ENCODE measurements around the gene SNAI3. TPM values are rescaled to one million over a fixed set of nuclear protein-coding genes. Genes with fewer than 3 reads are reported as not detected.

Gene SNAI3
- total and polyA plus RNA-seq, 7 experiments from 2014 or later, result 2.7 to 13.5 (median 6.5) TPM

DNA sequence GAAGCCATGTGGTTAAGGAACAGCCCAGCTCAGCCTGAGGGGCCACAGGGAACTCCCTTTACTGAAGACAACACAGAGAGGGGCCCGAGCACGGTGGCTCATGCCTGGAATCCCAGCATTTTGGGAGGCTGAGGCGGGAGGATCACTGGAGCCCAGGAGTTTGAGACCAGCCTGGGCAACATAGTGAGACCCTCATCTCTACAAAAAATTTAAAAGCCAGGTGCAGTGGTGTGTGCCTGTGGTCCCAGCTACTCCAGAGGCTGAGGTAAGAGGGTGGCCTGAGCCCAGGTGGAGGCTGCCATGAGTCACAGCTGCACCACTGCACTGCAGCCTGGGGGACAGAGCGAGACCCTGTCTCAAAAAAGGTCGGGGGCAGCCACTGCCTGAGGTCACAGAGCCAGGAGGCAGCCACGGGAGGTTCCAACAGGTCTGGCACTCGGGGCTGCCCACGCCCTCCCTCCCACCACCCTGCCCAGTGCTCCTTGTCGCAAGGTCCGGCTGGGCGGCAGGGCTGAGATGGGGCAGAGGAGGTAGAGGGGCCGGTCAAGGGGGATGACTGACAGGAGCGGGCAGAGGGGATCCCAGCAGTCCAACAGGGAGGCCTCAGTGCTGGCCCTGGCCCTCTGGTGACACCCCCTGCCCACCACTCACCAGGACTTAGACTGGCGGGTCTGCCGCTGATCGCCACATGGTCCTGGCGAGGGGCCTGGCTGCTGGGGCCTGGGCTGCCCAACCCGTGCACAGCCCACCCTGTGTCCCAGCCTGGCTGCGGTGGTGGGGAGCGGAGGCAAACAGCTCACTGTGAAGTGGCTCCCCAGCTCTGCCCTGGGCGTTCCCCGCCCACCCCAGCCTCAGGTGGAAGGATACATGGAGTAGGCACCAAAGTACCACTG, 38.9 kb downstream of the SNAI3 start:
- ATAC-seq, result no peak
- no peak for DNase-seq
- H3K4me1 Mint-ChIP-seq, result peaks cover 7 to 29% (median 19%) of the 10 kb centered on the region in 7 donors
- H3K36me3 Mint-ChIP-seq, result peaks cover 0 to 9% (median 0%) of the 10 kb centered on the region in 5 donors
- Histone ChIP-seq H3K27ac (ENCODE audit: low read depth, low read length) (no peak overlapping the region), H3K4me3 (ENCODE audit: low read length) (no peak overlapping the region), H3K9me3 (ENCODE audit: control insufficient read depth in 2 of 3, low read length in 3 of 3) (no peaks in the 10 kb centered on the region), H3K4me1 (ENCODE audit: control insufficient read depth in 2 of 2, insufficient read depth in 2 of 2, low read length in 2 of 2) (peaks cover 20 to 28% of the 10 kb centered on the region in 2 donors), H3K36me3 (ENCODE audit: control insufficient read depth in 2 of 3, insufficient read depth in 3 of 3, low read length in 3 of 3) (peaks cover 0 to 54% (median 0%) of the 10 kb centered on the region in 3 experiments), H3K27me3 (ENCODE audit: control insufficient read depth in 2 of 2, insufficient read depth in 2 of 2, low read length in 2 of 2) (no peaks in the 10 kb centered on the region)
- intact Hi-C loops (cut with micrococcal nuclease), result no loop called here
- POLR2A ChIA-PET, result interaction anchor here (0.5 to 3.7 kb wide), 3 partner anchors 8 to 33 kb away, joined by 5 to 11 read pairs (median 6); partner anchors contain the start of gene IL17C
- CTCF ChIA-PET, result interaction anchor here (0.6 kb wide), 1 partner anchor 1225 kb away, joined by 3 read pairs; no protein-coding TSS in a partner anchor
- no peak overlapping the region for H3K27ac Mint-ChIP-seq
- H3K9me3 Mint-ChIP-seq, result no peaks in the 10 kb centered on the region
- H3K4me3 Mint-ChIP-seq, result peak overlapping the region in 1 of 10 donors; percentile 47
- H3K27me3 Mint-ChIP-seq, result no peaks in the 10 kb centered on the region

DNA sequence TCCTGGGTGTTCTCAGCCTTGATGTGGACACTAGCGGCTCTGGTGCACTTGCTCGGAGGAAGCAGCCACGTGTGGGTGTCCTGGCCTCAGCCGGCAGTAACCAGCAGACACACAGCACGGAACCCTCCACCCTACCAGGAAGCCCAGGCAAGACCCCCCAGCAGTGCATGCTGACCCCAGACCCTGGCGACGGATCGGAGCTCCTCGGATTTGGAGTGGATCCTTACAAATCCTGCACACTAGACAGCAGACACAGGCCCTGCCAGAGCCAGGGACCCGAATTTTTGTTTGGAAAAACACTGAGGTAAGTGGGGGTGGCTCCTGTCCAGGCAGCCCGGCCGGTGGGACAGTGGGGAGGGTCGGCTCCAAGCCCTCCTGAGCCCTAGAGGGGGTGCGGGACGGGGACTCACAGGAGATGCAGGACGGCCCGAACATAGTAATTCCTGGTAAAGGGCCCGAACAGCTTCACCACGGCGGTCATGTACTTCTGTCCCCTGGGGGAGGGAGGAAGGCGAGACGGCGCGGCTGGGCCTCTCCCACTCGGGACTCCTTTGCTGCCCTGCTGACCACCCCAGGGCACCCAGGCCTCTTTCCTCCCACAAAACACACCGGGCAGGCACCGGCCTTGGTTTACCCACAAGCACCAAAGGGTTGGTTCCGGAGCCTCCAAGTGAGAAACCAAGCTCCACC, 39.8 kb downstream of the SNAI3 start:
- ATAC-seq, result no peak
- H3K36me3 ChIP-seq (ENCODE audit: control insufficient read depth in 2 of 3, insufficient read depth in 3 of 3, low read length in 3 of 3), result peaks cover 0 to 57% (median 0%) of the 10 kb centered on the region in 3 experiments
- no peaks in the 10 kb centered on the region for H3K27me3 ChIP-seq (ENCODE audit: control insufficient read depth in 2 of 2, insufficient read depth in 2 of 2, low read length in 2 of 2)
- CTCF ChIA-PET, result interaction anchor here (0.6 kb wide), 1 partner anchor 1226 kb away, joined by 3 read pairs; no protein-coding TSS in a partner anchor
- no peaks in the 10 kb centered on the region for H3K9me3 Mint-ChIP-seq
- H3K4me1 ChIP-seq (ENCODE audit: control insufficient read depth in 2 of 2, insufficient read depth in 2 of 2, low read length in 2 of 2), result peaks cover 14 to 21% of the 10 kb centered on the region in 2 donors
- H3K27ac ChIP-seq (ENCODE audit: low read depth, low read length), result no peak overlapping the region
- H3K4me3 ChIP-seq (ENCODE audit: low read length), result no peak overlapping the region
- H3K4me1 Mint-ChIP-seq, result peaks cover 10 to 28% (median 18%) of the 10 kb centered on the region in 7 donors
- no peak for DNase-seq
- intact Hi-C loops (cut with micrococcal nuclease), result no loop called here
- no peak overlapping the region for H3K4me3 Mint-ChIP-seq
- H3K9me3 ChIP-seq (ENCODE audit: control insufficient read depth in 2 of 3, low read length in 3 of 3), result no peaks in the 10 kb centered on the region
- no peak overlapping the region for H3K27ac Mint-ChIP-seq
- POLR2A ChIA-PET, result interaction anchor here (1.7 kb wide), 1 partner anchor 10 kb away, joined by 5 read pairs; no protein-coding TSS in a partner anchor
- H3K36me3 Mint-ChIP-seq, result peaks cover 0 to 11% (median 0%) of the 10 kb centered on the region in 5 donors
- H3K27me3 Mint-ChIP-seq, result no peaks in the 10 kb centered on the region

- no peak overlapping the region for H3K27ac ChIP-seq (ENCODE audit: low read depth, low read length)
- no peaks in the 10 kb centered on the region for H3K9me3 ChIP-seq (ENCODE audit: control insufficient read depth in 2 of 3, low read length in 3 of 3)
- no peaks in the 10 kb centered on the region for H3K27me3 ChIP-seq (ENCODE audit: control insufficient read depth in 2 of 2, insufficient read depth in 2 of 2, low read length in 2 of 2)
- H3K4me3 ChIP-seq (ENCODE audit: low read length), result no peak overlapping the region
- ATAC-seq (no peak), DNase-seq (no peak)
- Mint-ChIP-seq H3K9me3 (no peaks in the 10 kb centered on the region), H3K4me1 (peaks cover 10 to 25% (median 15%) of the 10 kb centered on the region in 7 donors), H3K4me3 (no peak overlapping the region), H3K27ac (no peak overlapping the region), H3K27me3 (peaks cover 0 to 4% (median 0%) of the 10 kb centered on the region in 5 donors), H3K36me3 (peaks cover 0 to 11% (median 0%) of the 10 kb centered on the region in 5 donors)
- H3K4me1 ChIP-seq (ENCODE audit: control insufficient read depth in 2 of 2, insufficient read depth in 2 of 2, low read length in 2 of 2), result peaks cover 9 to 17% of the 10 kb centered on the region in 2 donors
- peaks cover 0 to 57% (median 0%) of the 10 kb centered on the region in 3 experiments for H3K36me3 ChIP-seq (ENCODE audit: control insufficient read depth in 2 of 3, insufficient read depth in 3 of 3, low read length in 3 of 3)
- CTCF ChIA-PET, result no interaction called here
- POLR2A ChIA-PET, result no interaction called here
- intact Hi-C loops (cut with micrococcal nuclease), result no loop called here
Measured at GRCh38 chr16:88645941-88646340, 40.4 kb downstream of the SNAI3 start.

- no peak for ATAC-seq
- Mint-ChIP-seq H3K4me3 (no peak overlapping the region), H3K9me3 (no peaks in the 10 kb centered on the region), H3K36me3 (peaks cover 0 to 11% (median 0%) of the 10 kb centered on the region in 5 donors), H3K27ac (peak overlapping the region in 3 of 9 donors; percentile 17 to 31 (median 18)), H3K27me3 (peaks cover 0 to 6% (median 0%) of the 10 kb centered on the region in 5 donors), H3K4me1 (peaks cover 10 to 25% (median 15%) of the 10 kb centered on the region in 7 donors)
- H3K4me1 ChIP-seq (ENCODE audit: control insufficient read depth in 2 of 2, insufficient read depth in 2 of 2, low read length in 2 of 2), result peaks cover 9 to 17% of the 10 kb centered on the region in 2 donors
- no peaks in the 10 kb centered on the region for H3K27me3 ChIP-seq (ENCODE audit: control insufficient read depth in 2 of 2, insufficient read depth in 2 of 2, low read length in 2 of 2)
- H3K27ac ChIP-seq (ENCODE audit: low read depth, low read length), result no peak overlapping the region
- ChIA-PET CTCF (no interaction called here), POLR2A (no interaction called here)
- no peak overlapping the region for H3K4me3 ChIP-seq (ENCODE audit: low read length)
- intact Hi-C loops (cut with micrococcal nuclease), result no loop called here
- no peak for DNase-seq
- H3K36me3 ChIP-seq (ENCODE audit: control insufficient read depth in 2 of 3, insufficient read depth in 3 of 3, low read length in 3 of 3), result peaks cover 0 to 53% (median 0%) of the 10 kb centered on the region in 3 experiments
- H3K9me3 ChIP-seq (ENCODE audit: control insufficient read depth in 2 of 3, low read length in 3 of 3), result no peaks in the 10 kb centered on the region
Measured at GRCh38 chr16:88645455-88645854, 40.9 kb downstream of the SNAI3 start.

- no peak overlapping the region for H3K27ac Mint-ChIP-seq
- intact Hi-C loops (cut with micrococcal nuclease), result no loop called here
- H3K36me3 Mint-ChIP-seq, result peaks cover 0 to 8% (median 0%) of the 10 kb centered on the region in 5 donors
- H3K27me3 Mint-ChIP-seq, result peaks cover 0 to 19% (median 5%) of the 10 kb centered on the region in 5 donors
- H3K36me3 ChIP-seq (ENCODE audit: control insufficient read depth in 2 of 3, insufficient read depth in 3 of 3, low read length in 3 of 3), result peaks cover 0 to 46% (median 0%) of the 10 kb centered on the region in 3 experiments
- H3K27me3 ChIP-seq (ENCODE audit: control insufficient read depth in 2 of 2, insufficient read depth in 2 of 2, low read length in 2 of 2), result peaks cover 0 to 6% of the 10 kb centered on the region in 2 donors
- no peak overlapping the region for H3K4me3 ChIP-seq (ENCODE audit: low read length)
- peaks cover 6 to 26% (median 14%) of the 10 kb centered on the region in 7 donors for H3K4me1 Mint-ChIP-seq
- no peaks in the 10 kb centered on the region for H3K9me3 Mint-ChIP-seq
- no peak overlapping the region for H3K27ac ChIP-seq (ENCODE audit: low read depth, low read length)
- H3K9me3 ChIP-seq (ENCODE audit: control insufficient read depth in 2 of 3, low read length in 3 of 3), result no peaks in the 10 kb centered on the region
- H3K4me1 ChIP-seq (ENCODE audit: control insufficient read depth in 2 of 2, insufficient read depth in 2 of 2, low read length in 2 of 2), result peaks cover 15 to 16% of the 10 kb centered on the region in 2 donors
- no peak for ATAC-seq
- CTCF ChIA-PET, result no interaction called here
- H3K4me3 Mint-ChIP-seq, result no peak overlapping the region
- POLR2A ChIA-PET, result no interaction called here
- DNase-seq, result no peak
Measured at GRCh38 chr16:88643644-88643932, 42.7 kb downstream of the SNAI3 start.

DNA sequence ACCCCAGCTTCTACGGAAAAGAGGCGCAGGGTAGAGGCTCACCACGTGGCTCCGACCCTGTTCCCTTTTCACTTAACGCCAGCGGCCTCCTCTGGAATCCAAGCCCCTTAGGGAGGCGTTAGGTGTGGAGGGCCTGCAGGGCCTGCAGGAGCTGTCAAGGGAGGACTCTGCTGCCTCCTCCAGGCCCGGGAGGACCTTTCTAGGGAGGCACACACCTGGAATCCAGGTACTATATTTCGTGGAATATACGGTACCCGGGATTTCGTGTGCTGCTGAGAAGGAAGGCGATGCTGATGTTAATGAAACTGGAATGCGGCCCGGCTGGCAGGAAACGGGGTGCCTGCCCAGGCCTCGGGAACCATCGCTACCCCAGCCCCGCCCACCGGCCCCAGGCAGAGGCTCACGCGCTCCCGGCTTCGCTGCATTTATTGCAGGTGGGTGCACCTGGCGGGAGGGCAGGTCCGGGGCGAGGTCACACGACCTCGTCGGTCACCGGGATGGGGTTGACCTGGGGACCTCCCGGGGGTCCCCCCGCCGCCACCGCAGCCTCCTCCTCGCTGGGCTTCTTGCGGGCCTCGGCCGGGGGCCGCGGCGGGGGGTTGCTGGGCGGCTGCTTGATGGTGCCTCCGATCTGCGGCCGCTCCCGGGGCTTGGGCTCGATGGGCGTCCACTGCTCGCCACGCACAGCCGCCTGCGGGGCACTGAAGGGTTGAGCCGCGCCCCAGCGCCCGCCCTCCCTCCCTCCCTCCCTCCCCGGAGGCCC, 43.2 kb downstream of the SNAI3 start:
- POLR2A ChIA-PET, result interaction anchor here (1.2 to 2.5 kb wide), 3 partner anchors 9 to 61 kb away, joined by 3 to 8 read pairs (median 4); partner anchors contain the start of gene MVD
- intact Hi-C loops (cut with micrococcal nuclease), result no loop called here
- H3K4me1 Mint-ChIP-seq, result peaks cover 7 to 31% (median 20%) of the 10 kb centered on the region in 7 donors

More for the DNA sequence above, 43.2 kb downstream of the SNAI3 start:
- peaks cover 0 to 6% of the 10 kb centered on the region in 2 donors for H3K27me3 ChIP-seq (ENCODE audit: control insufficient read depth in 2 of 2, insufficient read depth in 2 of 2, low read length in 2 of 2)
- H3K4me3 ChIP-seq (ENCODE audit: low read length), result no peak overlapping the region
- CTCF ChIA-PET, result no interaction called here
- peaks cover 0 to 25% (median 5%) of the 10 kb centered on the region in 5 donors for H3K27me3 Mint-ChIP-seq
- H3K4me3 Mint-ChIP-seq, result no peak overlapping the region
- H3K4me1 ChIP-seq (ENCODE audit: control insufficient read depth in 2 of 2, insufficient read depth in 2 of 2, low read length in 2 of 2), result peaks cover 17 to 21% of the 10 kb centered on the region in 2 donors
- peaks cover 0 to 8% (median 0%) of the 10 kb centered on the region in 5 donors for H3K36me3 Mint-ChIP-seq
- H3K9me3 ChIP-seq (ENCODE audit: control insufficient read depth in 2 of 3, low read length in 3 of 3), result no peaks in the 10 kb centered on the region
- H3K36me3 ChIP-seq (ENCODE audit: control insufficient read depth in 2 of 3, insufficient read depth in 3 of 3, low read length in 3 of 3), result peaks cover 0 to 43% (median 0%) of the 10 kb centered on the region in 3 experiments
- ATAC-seq (no peak), DNase-seq (no peak)
- no peak overlapping the region for H3K27ac ChIP-seq (ENCODE audit: low read depth, low read length)
- no peak overlapping the region for H3K27ac Mint-ChIP-seq
- H3K9me3 Mint-ChIP-seq, result no peaks in the 10 kb centered on the region
